Gastrocnemius medialis (tissue), 4 donors: ENCODE data around the gene PRR5. TPM values are rescaled to one million over a fixed set of nuclear protein-coding genes. Genes with fewer than 3 reads are reported as not detected.

ENCODE experiments used
- ATAC-seq, 2 donors: fragments of 150-250 bp; one replicate each; pipeline ENCODE4 v1.9.1; 2016
- DNase-seq, 2 donors: peaks; one replicate each; pipeline ENCODE4 v3.0.0-alpha.2; 2019
- H3K27ac ChIP-seq, 4 donors: fragments of 200-600 bp; sonication (generic); 1 replicate in 1 of 4; 2 replicates in 3 of 4; pipeline ENCODE4 v1.5.1; 2016 to 2018; ENCODE audit warnings: mild to moderate bottlenecking in 2 of 4, moderate library complexity in 1 of 4
- H3K27me3 ChIP-seq, 3 donors: fragments of 200-600 bp; sonication (generic) in 2 of 3; 1 replicate in 1 of 3; 2 replicates in 2 of 3; pipeline versions ENCODE4 v1.5.1 to v1.6.0; 2016 to 2019; ENCODE audit warnings: mild to moderate bottlenecking in 1 of 3, moderate library complexity in 1 of 3
- H3K36me3 ChIP-seq, 2 donors: fragments of 200-600 bp; sonication (generic) in 1 of 2; one replicate each; pipeline ENCODE4 v1.5.1; 2017 to 2018
- H3K4me1 ChIP-seq, 2 donors: fragments of 200-600 bp; sonication (generic) in 1 of 2; one replicate each; pipeline ENCODE4 v1.5.1; 2016 to 2017; ENCODE audit warnings: mild to moderate bottlenecking in 2 of 2
- H3K4me3 ChIP-seq, 4 donors: fragments of 200-600 bp; sonication (generic) in 3 of 4; 1 replicate in 1 of 4; 2 replicates in 3 of 4; pipeline ENCODE4 v1.5.1; 2016 to 2019; ENCODE audit warnings: mild to moderate bottlenecking in 2 of 4
- H3K9me3 ChIP-seq, 3 donors: fragments of 200-600 bp; sonication (generic) in 2 of 3; 1 replicate in 1 of 3; 2 replicates in 2 of 3; pipeline ENCODE4 v1.5.1; 2016 to 2019
- POLR2A ChIP-seq, 2 donors: fragments of 450-650 bp; IDR thresholded peaks; one replicate each; pipeline ENCODE4 v1.6.1; 2017; ENCODE audit warnings: antibody characterized with exemption in 2 of 2, mild to moderate bottlenecking in 2 of 2, moderate library complexity in 2 of 2
- in situ Hi-C, 4 donors: fragments of 200-750 bp; cut with MboI; loops; one replicate each; pipeline versions ENCODE4 v1.15.0 to v1.8.0; 2017; ENCODE audit warnings: low sequenced_read_pairs in 4 of 4
- intact Hi-C: fragments of 100-400 bp; cut with DNase I; formaldehyde crosslinking; loops from one replicate; pipeline ENCODE4 v1.15.1; 2023; ENCODE audit warnings: low total_unique reads
- total RNA-seq, 4 donors: library from RNA; depleted of rRNA; stranded (reverse); fragments of >200 nt; gene quantifications; one replicate each; pipeline versions ENCODE4 v1.1.0 to v1.2.3, GENCODE V29; 2016
- TF ChIP-seq, protein P1 (sequence below), 5 experiments: fragments of 450-650 bp in 3 of 5; fragments of 200-600 bp in 2 of 5; sonication (generic) in 2 of 5; IDR thresholded peaks in 4 of 5; conservative IDR thresholded peaks in 1 of 5; 1 replicate in 4 of 5; 2 replicates in 1 of 5; pipeline ENCODE4 v1.5.1; 2016 to 2019; ENCODE audit warnings: antibody characterized with exemption in 5 of 5, mild to moderate bottlenecking in 3 of 5, moderate library complexity in 3 of 5

The PRR5 gene
- total RNA-seq, 4 donors from 2014 or later, result 0.34 to 15.2 (median 1.3) TPM

DNA sequence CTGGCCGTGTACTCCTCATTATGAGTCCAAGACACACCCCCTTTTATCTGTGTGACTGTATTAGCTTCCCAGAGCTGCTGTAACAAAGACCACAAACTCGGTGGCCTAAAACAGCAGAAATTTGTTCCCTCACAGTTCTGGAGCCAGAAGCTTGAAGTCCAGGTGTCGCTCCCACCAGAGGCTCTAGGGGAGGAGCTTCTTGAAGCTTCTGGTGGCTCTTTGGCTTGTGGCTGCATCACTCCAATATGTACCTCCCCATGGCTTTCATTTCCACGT lies 3.0 kb downstream of the PRR5 start:
- Histone ChIP-seq H3K36me3 (no peaks in the 10 kb centered on the region), H3K4me1 (peaks cover 0 to 5% of the 10 kb centered on the region in 2 donors), H3K9me3 (no peaks in the 10 kb centered on the region), H3K27me3 (peaks cover 14 to 25% (median 21%) of the 10 kb centered on the region in 3 donors), H3K27ac (no peak overlapping the region), H3K4me3 (no peak overlapping the region)
- ATAC-seq, result no peak
- DNase-seq, result no peak
- TF ChIP-seq, protein P1, sequence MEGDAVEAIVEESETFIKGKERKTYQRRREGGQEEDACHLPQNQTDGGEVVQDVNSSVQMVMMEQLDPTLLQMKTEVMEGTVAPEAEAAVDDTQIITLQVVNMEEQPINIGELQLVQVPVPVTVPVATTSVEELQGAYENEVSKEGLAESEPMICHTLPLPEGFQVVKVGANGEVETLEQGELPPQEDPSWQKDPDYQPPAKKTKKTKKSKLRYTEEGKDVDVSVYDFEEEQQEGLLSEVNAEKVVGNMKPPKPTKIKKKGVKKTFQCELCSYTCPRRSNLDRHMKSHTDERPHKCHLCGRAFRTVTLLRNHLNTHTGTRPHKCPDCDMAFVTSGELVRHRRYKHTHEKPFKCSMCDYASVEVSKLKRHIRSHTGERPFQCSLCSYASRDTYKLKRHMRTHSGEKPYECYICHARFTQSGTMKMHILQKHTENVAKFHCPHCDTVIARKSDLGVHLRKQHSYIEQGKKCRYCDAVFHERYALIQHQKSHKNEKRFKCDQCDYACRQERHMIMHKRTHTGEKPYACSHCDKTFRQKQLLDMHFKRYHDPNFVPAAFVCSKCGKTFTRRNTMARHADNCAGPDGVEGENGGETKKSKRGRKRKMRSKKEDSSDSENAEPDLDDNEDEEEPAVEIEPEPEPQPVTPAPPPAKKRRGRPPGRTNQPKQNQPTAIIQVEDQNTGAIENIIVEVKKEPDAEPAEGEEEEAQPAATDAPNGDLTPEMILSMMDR (IDR thresholded peaks at IDR 0.05 in 4 of 5, conservative IDR thresholded peaks at IDR 0.05 in 1 of 5), result no peak
- no peak for TF ChIP-seq POLR2A (IDR thresholded peaks at IDR 0.05)
- in situ Hi-C loops (no loop called here), intact Hi-C loops (no loop called here)

DNA sequence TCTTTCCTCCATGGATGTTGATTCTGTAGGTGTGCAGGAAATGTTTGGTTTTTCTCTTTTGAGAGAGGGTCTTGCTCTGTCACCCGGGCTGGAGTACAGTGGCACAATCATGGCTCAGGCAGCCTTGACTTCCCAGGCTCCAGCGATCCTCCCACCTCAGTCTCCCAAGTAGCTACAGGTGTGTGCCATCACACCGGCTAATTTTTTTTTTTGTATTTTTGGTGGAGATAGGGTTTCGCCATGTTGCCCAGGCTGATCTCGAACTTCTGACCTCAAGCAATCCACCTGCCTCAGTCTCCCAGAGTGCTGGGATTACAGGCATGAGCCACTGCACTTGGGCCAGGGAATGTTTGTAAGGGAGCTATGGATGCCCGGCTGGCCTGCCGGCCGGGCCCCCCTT lies 4.5 kb downstream of the PRR5 start:
- no peak for TF ChIP-seq POLR2A (IDR thresholded peaks at IDR 0.05)
- TF ChIP-seq, protein P1 (IDR thresholded peaks at IDR 0.05 in 4 of 5, conservative IDR thresholded peaks at IDR 0.05 in 1 of 5), result no peak
- Histone ChIP-seq H3K36me3 (no peaks in the 10 kb centered on the region), H3K27ac (no peak overlapping the region), H3K9me3 (no peaks in the 10 kb centered on the region), H3K4me1 (peaks cover 0 to 5% of the 10 kb centered on the region in 2 donors), H3K4me3 (no peak overlapping the region), H3K27me3 (peaks cover 14 to 21% (median 20%) of the 10 kb centered on the region in 3 donors)
- in situ Hi-C loops (no loop called here), intact Hi-C loops (no loop called here)
- ATAC-seq (no peak), DNase-seq (no peak)

DNA sequence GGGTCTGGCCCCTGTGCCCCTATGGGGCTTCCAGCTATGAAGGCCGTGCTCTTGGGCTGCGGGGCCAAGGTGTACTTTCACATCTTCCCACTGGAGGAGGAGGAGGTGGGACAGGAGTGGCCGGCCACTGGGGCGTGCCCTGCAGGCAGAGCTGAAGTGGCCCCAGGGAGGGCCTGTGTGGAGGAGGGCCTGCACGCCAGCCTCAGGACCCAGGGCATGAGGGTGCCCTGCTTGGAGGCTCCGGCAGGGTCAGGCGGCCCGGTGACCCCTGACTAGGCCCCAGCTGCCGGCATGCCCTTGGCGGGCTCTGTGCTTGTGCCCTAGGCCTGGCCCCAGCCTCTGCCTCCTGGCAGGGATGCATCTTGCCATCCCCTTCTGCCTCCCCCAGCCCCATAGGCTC lies 5.2 kb downstream of the PRR5 start:
- no peaks in the 10 kb centered on the region for H3K36me3 ChIP-seq
- peaks cover 0 to 5% of the 10 kb centered on the region in 2 donors for H3K4me1 ChIP-seq
- in situ Hi-C loops, result no loop called here
- intact Hi-C loops, result no loop called here
- DNase-seq (no peak), ATAC-seq (no peak)
- peaks cover 14 to 20% (median 18%) of the 10 kb centered on the region in 3 donors for H3K27me3 ChIP-seq
- no peaks in the 10 kb centered on the region for H3K9me3 ChIP-seq
- H3K27ac ChIP-seq, result no peak overlapping the region
- TF ChIP-seq POLR2A (IDR thresholded peaks at IDR 0.05), result no peak
- TF ChIP-seq, protein P1 (IDR thresholded peaks at IDR 0.05 in 4 of 5, conservative IDR thresholded peaks at IDR 0.05 in 1 of 5), result no peak
- no peak overlapping the region for H3K4me3 ChIP-seq

DNA sequence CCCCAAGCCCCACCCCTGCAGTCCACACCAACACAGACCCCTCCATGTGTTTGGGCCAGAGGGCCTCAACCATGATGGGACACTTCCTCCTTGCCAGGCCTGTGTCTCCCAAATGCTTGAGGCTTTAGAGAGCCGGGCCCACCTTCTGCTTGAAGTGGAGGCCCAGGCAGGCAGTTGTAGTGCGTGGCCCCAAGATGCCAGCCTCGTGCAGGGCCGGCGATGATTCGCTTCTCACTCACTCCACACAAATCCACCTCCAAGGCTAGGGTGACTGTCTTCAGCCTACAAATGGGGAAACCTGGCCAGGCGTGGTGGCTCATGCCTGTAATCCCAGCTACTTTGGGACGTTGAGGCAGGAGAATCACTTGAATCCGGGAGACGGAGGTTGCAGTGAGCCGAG lies 5.7 kb downstream of the PRR5 start:
- in situ Hi-C loops, result no loop called here

More for the DNA sequence above, 5.7 kb downstream of the PRR5 start:
- no peak overlapping the region for H3K27ac ChIP-seq
- no peak for TF ChIP-seq POLR2A (IDR thresholded peaks at IDR 0.05)
- TF ChIP-seq, protein P1 (IDR thresholded peaks at IDR 0.05 in 4 of 5, conservative IDR thresholded peaks at IDR 0.05 in 1 of 5), result no peak
- DNase-seq (no peak), ATAC-seq (no peak)
- no peaks in the 10 kb centered on the region for H3K36me3 ChIP-seq
- no peak overlapping the region for H3K4me3 ChIP-seq
- intact Hi-C loops, result no loop called here
- no peaks in the 10 kb centered on the region for H3K9me3 ChIP-seq
- peaks cover 0 to 5% of the 10 kb centered on the region in 2 donors for H3K4me1 ChIP-seq
- peaks cover 14 to 20% (median 16%) of the 10 kb centered on the region in 3 donors for H3K27me3 ChIP-seq
